ENCODE data around the gene SUSD1. TPM values are rescaled to one million over a fixed set of nuclear protein-coding genes. Genes with fewer than 3 reads are reported as not detected.
A peak's percentile ranks its signal among the peaks of the same experiment; 100 is the strongest.

The SUSD1 gene
- total and polyA plus RNA-seq, 2 donors from 2014 or later = 11.0 to 19.8 TPM

DNA sequence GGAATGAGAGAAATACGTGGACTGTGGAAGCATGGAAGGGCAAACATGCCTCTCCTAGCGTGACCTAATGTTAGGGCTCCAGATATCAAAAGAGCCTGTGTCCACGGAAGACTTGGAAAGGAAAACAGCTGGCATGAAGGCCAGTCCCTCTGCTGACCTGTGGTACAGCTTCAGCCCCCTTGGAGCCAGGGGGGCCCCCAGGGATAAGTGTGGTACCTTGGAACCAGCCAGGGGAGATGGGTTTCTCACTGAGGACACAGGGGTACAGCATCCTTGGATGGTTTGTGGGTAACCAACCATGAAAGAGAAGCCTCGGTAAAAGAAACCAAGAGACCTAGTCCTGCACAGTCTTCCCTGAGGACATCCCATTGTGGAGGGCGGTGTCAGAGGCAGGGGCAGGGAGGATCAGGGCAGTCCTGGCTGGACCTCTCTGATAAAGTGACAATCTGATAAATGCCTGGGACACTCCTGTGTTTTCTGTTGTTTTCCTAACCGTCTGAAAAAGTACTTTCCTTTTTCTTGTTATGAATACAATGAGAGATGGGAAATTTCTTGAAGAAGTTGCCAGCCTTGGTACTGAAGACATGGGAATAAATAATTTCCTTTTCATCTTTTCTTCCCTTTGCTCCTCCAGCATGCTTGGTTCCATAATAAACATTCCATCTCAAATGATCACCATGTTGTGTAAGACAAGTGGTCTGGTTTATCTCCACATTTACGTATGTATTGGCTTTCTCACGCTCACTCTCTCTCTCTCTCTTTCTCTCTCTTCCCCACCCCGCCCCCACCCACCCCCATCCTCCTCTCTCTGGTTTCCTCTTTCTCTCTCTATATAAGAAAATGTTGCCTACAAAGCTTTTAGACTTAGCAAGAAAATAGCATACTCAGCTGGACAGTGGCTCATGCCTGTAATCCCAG is 102.1 kb downstream of the SUSD1 start:
- no peaks in the 10 kb centered on the region for H3K27me3 ChIP-seq (ENCODE audit: control insufficient read depth, insufficient read depth, low read length)
- intact Hi-C loops (cut with DNase I) = loop anchor here (10.0 kb wide), 1 partner anchor 148 kb away; no protein-coding TSS in a partner anchor
- H3K36me3 ChIP-seq (ENCODE audit: control insufficient read depth in 2 of 3, insufficient read depth in 3 of 3, low read length in 3 of 3) = no peaks in the 10 kb centered on the region
- H3K4me3 ChIP-seq (ENCODE audit: low read length in 3 of 3) = no peak overlapping the region
- no peaks in the 10 kb centered on the region for H3K9me3 ChIP-seq (ENCODE audit: control insufficient read depth in 2 of 3, insufficient read depth in 1 of 3, low read length in 3 of 3)
- TF ChIP-seq, protein P1, sequence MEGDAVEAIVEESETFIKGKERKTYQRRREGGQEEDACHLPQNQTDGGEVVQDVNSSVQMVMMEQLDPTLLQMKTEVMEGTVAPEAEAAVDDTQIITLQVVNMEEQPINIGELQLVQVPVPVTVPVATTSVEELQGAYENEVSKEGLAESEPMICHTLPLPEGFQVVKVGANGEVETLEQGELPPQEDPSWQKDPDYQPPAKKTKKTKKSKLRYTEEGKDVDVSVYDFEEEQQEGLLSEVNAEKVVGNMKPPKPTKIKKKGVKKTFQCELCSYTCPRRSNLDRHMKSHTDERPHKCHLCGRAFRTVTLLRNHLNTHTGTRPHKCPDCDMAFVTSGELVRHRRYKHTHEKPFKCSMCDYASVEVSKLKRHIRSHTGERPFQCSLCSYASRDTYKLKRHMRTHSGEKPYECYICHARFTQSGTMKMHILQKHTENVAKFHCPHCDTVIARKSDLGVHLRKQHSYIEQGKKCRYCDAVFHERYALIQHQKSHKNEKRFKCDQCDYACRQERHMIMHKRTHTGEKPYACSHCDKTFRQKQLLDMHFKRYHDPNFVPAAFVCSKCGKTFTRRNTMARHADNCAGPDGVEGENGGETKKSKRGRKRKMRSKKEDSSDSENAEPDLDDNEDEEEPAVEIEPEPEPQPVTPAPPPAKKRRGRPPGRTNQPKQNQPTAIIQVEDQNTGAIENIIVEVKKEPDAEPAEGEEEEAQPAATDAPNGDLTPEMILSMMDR (IDR thresholded peaks at IDR 0.05; ENCODE audit: borderline replicate concordance, extremely low read depth, insufficient read depth) = no peak
- peaks cover 0 to 23% (median 17%) of the 10 kb centered on the region in 3 donors for H3K4me1 ChIP-seq (ENCODE audit: control insufficient read depth in 2 of 3, insufficient read depth in 2 of 3, low read depth in 1 of 3, low read length in 3 of 3)
- H3K27ac ChIP-seq (ENCODE audit: low read depth in 2 of 2, low read length in 2 of 2) = peak overlapping the region; percentile 47 to 83
- H3K9ac ChIP-seq (ENCODE audit: low read length in 3 of 3) = peak overlapping the region in 2 of 3 donors; percentile 7 to 30
- FAIRE-seq (no peak), DNase-seq (no peak)

DNA sequence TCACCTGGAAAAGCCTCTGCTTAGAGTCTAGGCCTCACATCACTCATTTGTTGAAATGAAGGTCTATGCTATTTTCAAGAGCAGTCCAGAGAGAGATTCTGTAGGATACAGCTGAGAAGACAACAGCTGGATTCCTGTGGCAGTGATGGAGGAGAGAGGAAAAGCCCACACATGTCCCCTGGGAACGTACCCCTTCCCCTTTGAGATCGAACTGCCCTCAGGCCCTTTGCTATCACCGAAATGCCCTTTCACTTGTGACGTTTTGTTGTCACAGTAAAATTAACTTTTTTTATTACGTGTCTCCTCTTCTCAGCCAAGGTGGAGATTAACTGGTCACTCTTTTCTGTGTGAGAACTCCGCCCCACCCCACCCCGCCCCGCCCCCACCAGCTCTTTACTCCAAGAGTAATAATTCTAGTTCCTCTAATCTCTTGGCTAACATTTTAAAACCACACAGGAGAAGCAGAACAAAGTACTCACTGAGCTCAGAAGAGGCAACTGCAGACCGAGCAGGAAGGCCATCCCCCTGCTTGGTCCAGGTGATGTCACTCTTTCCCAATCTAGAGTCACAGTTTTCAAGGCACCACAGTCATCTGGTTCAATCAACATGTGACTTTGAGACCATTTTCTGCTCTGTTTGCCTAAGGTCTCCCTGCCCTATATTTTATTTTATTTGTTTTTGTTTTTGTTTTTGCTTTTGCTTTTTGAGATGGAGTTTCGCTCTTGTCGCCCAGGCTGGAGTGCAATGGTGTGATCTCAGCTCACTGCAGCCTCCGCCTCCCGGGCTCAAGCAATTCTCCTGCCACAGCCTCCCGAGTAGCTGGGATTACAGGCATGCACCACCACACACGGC is 105.6 kb downstream of the SUSD1 start:
- FAIRE-seq (no peak), DNase-seq (peak in 1 of 5 donors; percentile 24)
- H3K4me1 ChIP-seq (ENCODE audit: control insufficient read depth in 2 of 3, insufficient read depth in 2 of 3, low read depth in 1 of 3, low read length in 3 of 3) = peaks cover 6 to 41% (median 32%) of the 10 kb centered on the region in 3 donors
- H3K27me3 ChIP-seq (ENCODE audit: control insufficient read depth, insufficient read depth, low read length) = no peaks in the 10 kb centered on the region
- H3K27ac ChIP-seq (ENCODE audit: low read depth in 2 of 2, low read length in 2 of 2) = peak overlapping the region; percentile 75 to 89
- H3K9ac ChIP-seq (ENCODE audit: low read length in 3 of 3) = peak overlapping the region in 1 of 3 donors; percentile 10
- H3K36me3 ChIP-seq (ENCODE audit: control insufficient read depth in 2 of 3, insufficient read depth in 3 of 3, low read length in 3 of 3) = no peaks in the 10 kb centered on the region
- intact Hi-C loops (cut with DNase I) = loop anchor here (10.0 kb wide), 1 partner anchor 145 kb away; no protein-coding TSS in a partner anchor
- TF ChIP-seq, protein P1 (IDR thresholded peaks at IDR 0.05; ENCODE audit: borderline replicate concordance, extremely low read depth, insufficient read depth) = no peak
- H3K4me3 ChIP-seq (ENCODE audit: low read length in 3 of 3) = no peak overlapping the region
- H3K9me3 ChIP-seq (ENCODE audit: control insufficient read depth in 2 of 3, insufficient read depth in 1 of 3, low read length in 3 of 3) = no peaks in the 10 kb centered on the region

DNA sequence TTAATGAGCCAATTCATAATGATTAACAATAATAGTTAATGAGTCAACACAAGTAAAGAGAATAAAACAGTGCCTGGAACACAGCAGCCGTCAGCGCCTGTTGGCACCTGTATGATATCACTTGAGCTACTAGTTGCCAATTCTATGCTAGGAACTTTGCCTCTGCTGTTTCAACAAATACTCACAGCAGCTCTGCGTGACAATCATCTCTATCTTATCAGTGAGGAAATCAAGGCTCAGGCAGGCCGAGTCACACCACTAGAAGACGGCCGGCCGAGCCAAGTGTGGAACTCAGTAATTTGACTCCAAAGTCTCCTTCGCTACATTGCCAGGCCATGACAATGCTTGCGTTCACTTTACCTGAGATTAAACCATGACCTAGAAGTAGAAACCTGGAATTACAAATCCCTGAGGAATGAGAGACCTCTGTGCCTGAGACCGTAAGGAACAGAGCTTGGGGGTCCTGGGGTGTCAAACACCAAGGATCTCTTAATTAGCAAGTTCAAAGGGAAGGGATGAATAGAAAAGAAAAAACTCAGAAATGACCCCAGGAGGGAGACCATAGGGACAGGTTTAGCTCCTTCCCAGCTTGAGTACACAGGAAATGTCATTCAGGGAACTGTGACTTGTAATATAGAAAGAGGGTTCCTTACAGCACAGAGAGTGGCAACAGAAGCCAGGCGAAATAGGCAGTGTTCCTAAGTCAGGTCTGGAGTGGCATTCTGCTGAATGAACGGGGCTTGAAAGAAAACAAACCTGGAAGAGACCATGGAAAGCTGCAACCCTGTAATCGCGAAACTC is 109.1 kb downstream of the SUSD1 start:
- H3K9me3 ChIP-seq (ENCODE audit: control insufficient read depth in 2 of 3, insufficient read depth in 1 of 3, low read length in 3 of 3) = no peaks in the 10 kb centered on the region
- TF ChIP-seq, protein P1 (IDR thresholded peaks at IDR 0.05; ENCODE audit: borderline replicate concordance, extremely low read depth, insufficient read depth) = no peak
- DNase-seq (peak in 4 of 5 donors; percentile 58 to 76 (median 74)), FAIRE-seq (no peak)
- peak overlapping the region in 1 of 3 donors; percentile 6 for H3K4me3 ChIP-seq (ENCODE audit: low read length in 3 of 3)
- no peaks in the 10 kb centered on the region for H3K36me3 ChIP-seq (ENCODE audit: control insufficient read depth in 2 of 3, insufficient read depth in 3 of 3, low read length in 3 of 3)
- peak overlapping the region; percentile 87 to 89 for H3K27ac ChIP-seq (ENCODE audit: low read depth in 2 of 2, low read length in 2 of 2)
- no peaks in the 10 kb centered on the region for H3K27me3 ChIP-seq (ENCODE audit: control insufficient read depth, insufficient read depth, low read length)
- H3K4me1 ChIP-seq (ENCODE audit: control insufficient read depth in 2 of 3, insufficient read depth in 2 of 3, low read depth in 1 of 3, low read length in 3 of 3) = peaks cover 6 to 39% (median 24%) of the 10 kb centered on the region in 3 donors
- intact Hi-C loops (cut with DNase I) = no loop called here
- peak overlapping the region in 1 of 3 donors; percentile 52 for H3K9ac ChIP-seq (ENCODE audit: low read length in 3 of 3)

Data from kidney (tissue), 14 donors.